ENCODE measurements around the gene SLC12A8.

SLC12A8 gene

GRCh38 chr3:125207507-125207906, 5.0 kb downstream of the SLC12A8 start:
- no peak overlapping the region for H3K4me3 Mint-ChIP-seq
- H3K27ac Mint-ChIP-seq, result no peak overlapping the region
- no peaks in the 10 kb centered on the region for H3K9me3 Mint-ChIP-seq
- H3K27me3 Mint-ChIP-seq, result peaks cover 32 to 47% of the 10 kb centered on the region in 2 donors
- DNase-seq (no peak), ATAC-seq (replicated peaks) (no peak)
- H3K36me3 Mint-ChIP-seq, result no peaks in the 10 kb centered on the region
- peaks cover 4 to 7% of the 10 kb centered on the region in 2 donors for H3K4me1 Mint-ChIP-seq

GRCh38 chr3:125206934-125207333, 5.6 kb downstream of the SLC12A8 start:
- Mint-ChIP-seq H3K4me1 (peaks cover 4 to 5% of the 10 kb centered on the region in 2 donors), H3K27me3 (peaks cover 30 to 44% of the 10 kb centered on the region in 2 donors)

GRCh38 chr3:125203731-125204130, 8.8 kb downstream of the SLC12A8 start:
- no peak for ATAC-seq (replicated peaks)
- H3K27ac Mint-ChIP-seq, result no peak overlapping the region
- H3K9me3 Mint-ChIP-seq, result no peaks in the 10 kb centered on the region
- H3K36me3 Mint-ChIP-seq, result no peaks in the 10 kb centered on the region
- H3K4me3 Mint-ChIP-seq, result no peak overlapping the region
- H3K27me3 Mint-ChIP-seq, result peaks cover 8 to 19% of the 10 kb centered on the region in 2 donors
- no peak for DNase-seq
- no peaks in the 10 kb centered on the region for H3K4me1 Mint-ChIP-seq

More at GRCh38 chr3:125206934-125207333, 5.6 kb downstream of the SLC12A8 start:
- no peak for ATAC-seq (replicated peaks)
- H3K27ac Mint-ChIP-seq, result no peak overlapping the region
- no peak overlapping the region for H3K4me3 Mint-ChIP-seq
- no peaks in the 10 kb centered on the region for H3K9me3 Mint-ChIP-seq
- no peak for DNase-seq
- no peaks in the 10 kb centered on the region for H3K36me3 Mint-ChIP-seq

- DNase-seq (no peak), ATAC-seq (replicated peaks) (no peak)
- Mint-ChIP-seq H3K9me3 (no peaks in the 10 kb centered on the region), H3K36me3 (no peaks in the 10 kb centered on the region), H3K27me3 (peaks cover 0 to 12% of the 10 kb centered on the region in 2 donors), H3K4me1 (no peaks in the 10 kb centered on the region), H3K27ac (no peak overlapping the region), H3K4me3 (no peak overlapping the region)
These were observed 10.4 kb downstream of the SLC12A8 start for GRCh38 chr3:125202197-125202596.

- Mint-ChIP-seq H3K27me3 (peaks cover 0 to 6% of the 10 kb centered on the region in 2 donors), H3K4me3 (no peak overlapping the region), H3K9me3 (no peaks in the 10 kb centered on the region), H3K36me3 (no peaks in the 10 kb centered on the region), H3K4me1 (no peaks in the 10 kb centered on the region), H3K27ac (no peak overlapping the region)
- no peak for DNase-seq
- no peak for ATAC-seq (replicated peaks)
These were observed 11.8 kb downstream of the SLC12A8 start for GRCh38 chr3:125200731-125201139.

GRCh38 chr3:125194849-125195601, 17.5 kb downstream of the SLC12A8 start:
- Mint-ChIP-seq H3K4me3 (no peak overlapping the region), H3K27me3 (peaks cover 8 to 20% of the 10 kb centered on the region in 2 donors), H3K27ac (no peak overlapping the region), H3K9me3 (no peaks in the 10 kb centered on the region), H3K36me3 (no peaks in the 10 kb centered on the region), H3K4me1 (peaks cover 7 to 8% of the 10 kb centered on the region in 2 donors)
- ATAC-seq (replicated peaks) (no peak), DNase-seq (no peak)

GRCh38 chr3:125194061-125194848, 18.3 kb downstream of the SLC12A8 start:
- H3K27ac Mint-ChIP-seq, result no peak overlapping the region

GRCh38 chr3:125192190-125193035, 20.1 kb downstream of the SLC12A8 start:
- peak; percentile 36 to 69 for ATAC-seq (replicated peaks)
- no peak overlapping the region for H3K27ac Mint-ChIP-seq
- H3K27me3 Mint-ChIP-seq, result peaks cover 8 to 20% of the 10 kb centered on the region in 2 donors
- no peak for DNase-seq
- H3K9me3 Mint-ChIP-seq, result no peaks in the 10 kb centered on the region
- H3K4me3 Mint-ChIP-seq, result no peak overlapping the region
- peaks cover 7 to 8% of the 10 kb centered on the region in 2 donors for H3K4me1 Mint-ChIP-seq
- peaks cover 0 to 5% of the 10 kb centered on the region in 2 donors for H3K36me3 Mint-ChIP-seq

More at GRCh38 chr3:125194061-125194848, 18.3 kb downstream of the SLC12A8 start:
- Mint-ChIP-seq H3K4me3 (no peak overlapping the region), H3K27me3 (peaks cover 8 to 20% of the 10 kb centered on the region in 2 donors), H3K36me3 (no peaks in the 10 kb centered on the region), H3K4me1 (peaks cover 7 to 8% of the 10 kb centered on the region in 2 donors), H3K9me3 (no peaks in the 10 kb centered on the region)
- DNase-seq (no peak), ATAC-seq (replicated peaks) (no peak)

- peaks cover 0 to 5% of the 10 kb centered on the region in 2 donors for H3K36me3 Mint-ChIP-seq
- DNase-seq, result no peak
- H3K27me3 Mint-ChIP-seq, result peaks cover 8 to 20% of the 10 kb centered on the region in 2 donors
- no peak for ATAC-seq (replicated peaks)
- no peak overlapping the region for H3K4me3 Mint-ChIP-seq
- H3K9me3 Mint-ChIP-seq, result no peaks in the 10 kb centered on the region
- H3K27ac Mint-ChIP-seq, result no peak overlapping the region
- peaks cover 7 to 8% of the 10 kb centered on the region in 2 donors for H3K4me1 Mint-ChIP-seq
These were observed 20.8 kb downstream of the SLC12A8 start for GRCh38 chr3:125191730-125192129.

GRCh38 chr3:125191256-125191655, 21.3 kb downstream of the SLC12A8 start:
- Mint-ChIP-seq H3K9me3 (no peaks in the 10 kb centered on the region), H3K4me1 (peaks cover 7 to 8% of the 10 kb centered on the region in 2 donors), H3K36me3 (peaks cover 0 to 5% of the 10 kb centered on the region in 2 donors), H3K4me3 (no peak overlapping the region), H3K27me3 (peaks cover 8 to 20% of the 10 kb centered on the region in 2 donors), H3K27ac (no peak overlapping the region)
- no peak for ATAC-seq (replicated peaks)
- no peak for DNase-seq

GRCh38 chr3:125190786-125191185, 21.8 kb downstream of the SLC12A8 start:
- Mint-ChIP-seq H3K27ac (no peak overlapping the region), H3K27me3 (peaks cover 8 to 20% of the 10 kb centered on the region in 2 donors), H3K4me1 (peaks cover 7 to 8% of the 10 kb centered on the region in 2 donors), H3K4me3 (no peak overlapping the region), H3K36me3 (peaks cover 0 to 5% of the 10 kb centered on the region in 2 donors), H3K9me3 (no peaks in the 10 kb centered on the region)
- DNase-seq (no peak), ATAC-seq (replicated peaks) (no peak)

GRCh38 chr3:125189378-125190165, 23.0 kb downstream of the SLC12A8 start:
- Mint-ChIP-seq H3K27me3 (peaks cover 4 to 20% of the 10 kb centered on the region in 2 donors), H3K4me3 (no peak overlapping the region), H3K36me3 (peaks cover 0 to 5% of the 10 kb centered on the region in 2 donors), H3K9me3 (no peaks in the 10 kb centered on the region), H3K4me1 (peaks cover 7 to 8% of the 10 kb centered on the region in 2 donors), H3K27ac (no peak overlapping the region)
- DNase-seq (no peak), ATAC-seq (replicated peaks) (no peak)

GRCh38 chr3:125188955-125189354, 23.6 kb downstream of the SLC12A8 start:
- Mint-ChIP-seq H3K27me3 (peaks cover 4 to 17% of the 10 kb centered on the region in 2 donors), H3K27ac (no peak overlapping the region), H3K36me3 (peaks cover 0 to 5% of the 10 kb centered on the region in 2 donors), H3K4me3 (no peak overlapping the region), H3K4me1 (peaks cover 7 to 8% of the 10 kb centered on the region in 2 donors), H3K9me3 (no peaks in the 10 kb centered on the region)
- ATAC-seq (replicated peaks) (no peak), DNase-seq (no peak)
